Activated effector memory CD4-positive, alpha-beta T cell treated with anti-CD3 and anti-CD28 coated beads, Interleukin-2, amount 50 U/mL, for 16 hours (primary cell): ENCODE data around the gene ANAPC2.

Experiments
- DNase-seq: peaks from one replicate; pipeline ENCODE4 v3.0.0-alpha.2; 2020

ANAPC2 gene

GRCh38 chr9:137172901-137173795 lies 15.2 kb downstream of the ANAPC2 start:
- DNase-seq: no peak

GRCh38 chr9:137171149-137171900 lies 17.0 kb downstream of the ANAPC2 start:
- DNase-seq: no peak

- DNase-seq: no peak
These were observed 17.7 kb downstream of the ANAPC2 start for GRCh38 chr9:137170486-137171148.

- DNase-seq: no peak
These were observed 18.4 kb downstream of the ANAPC2 start, which contains the start of gene LRRC26 for GRCh38 chr9:137169896-137170358. Gene LRRC26, minus strand, starts transcription at chr9:137170051. Its CDS starts 108 bp downstream, at chr9:137169943.

GRCh38 chr9:137168904-137169856 lies 19.2 kb downstream of the ANAPC2 start:
- no peak for DNase-seq

- DNase-seq: no peak
These were observed 19.8 kb downstream of the ANAPC2 start for GRCh38 chr9:137168573-137168903.

- no peak for DNase-seq
These were observed 20.4 kb downstream of the ANAPC2 start for GRCh38 chr9:137167747-137168572.

- DNase-seq: no peak
These were observed 21.0 kb downstream of the ANAPC2 start for GRCh38 chr9:137167277-137167746.

- no peak for DNase-seq
These were observed 21.8 kb downstream of the ANAPC2 start for GRCh38 chr9:137166380-137167229.

- no peak for DNase-seq
These were observed 23.0 kb downstream of the ANAPC2 start for GRCh38 chr9:137165250-137165836.

GRCh38 chr9:137164370-137165249 lies 23.8 kb downstream of the ANAPC2 start:
- DNase-seq: no peak

GRCh38 chr9:137163805-137164204 lies 24.6 kb downstream of the ANAPC2 start:
- no peak for DNase-seq

GRCh38 chr9:137163365-137163715 lies 25.0 kb downstream of the ANAPC2 start:
- DNase-seq: no peak

GRCh38 chr9:137162505-137163364 lies 25.6 kb downstream of the ANAPC2 start:
- no peak for DNase-seq

- DNase-seq: no peak
These were observed 26.5 kb downstream of the ANAPC2 start for GRCh38 chr9:137161558-137162486.

GRCh38 chr9:137160716-137161557 lies 27.4 kb downstream of the ANAPC2 start:
- DNase-seq: no peak
